ENCODE data around the gene NHLRC3.

DNA sequence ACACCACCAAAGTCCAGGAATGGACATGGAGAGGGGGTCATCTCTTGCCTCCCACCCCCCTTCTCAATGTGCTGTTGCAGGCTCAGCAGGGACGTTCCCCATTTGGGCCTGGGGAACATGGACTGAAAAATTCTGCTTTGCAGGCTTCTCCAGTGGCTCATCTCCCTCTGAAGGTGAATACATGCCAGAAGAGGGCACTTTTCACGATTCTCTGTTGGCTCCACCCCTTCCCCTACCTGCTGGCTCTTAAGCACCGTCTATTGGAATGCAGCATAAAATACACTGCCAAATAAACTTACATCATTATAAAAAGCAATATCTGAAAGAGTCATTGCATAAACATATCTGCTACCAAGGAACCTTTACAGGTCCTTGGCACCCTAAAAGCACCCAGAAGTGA lies 35.7 kb downstream of the NHLRC3 start:
- TF ChIP-seq, protein P1, sequence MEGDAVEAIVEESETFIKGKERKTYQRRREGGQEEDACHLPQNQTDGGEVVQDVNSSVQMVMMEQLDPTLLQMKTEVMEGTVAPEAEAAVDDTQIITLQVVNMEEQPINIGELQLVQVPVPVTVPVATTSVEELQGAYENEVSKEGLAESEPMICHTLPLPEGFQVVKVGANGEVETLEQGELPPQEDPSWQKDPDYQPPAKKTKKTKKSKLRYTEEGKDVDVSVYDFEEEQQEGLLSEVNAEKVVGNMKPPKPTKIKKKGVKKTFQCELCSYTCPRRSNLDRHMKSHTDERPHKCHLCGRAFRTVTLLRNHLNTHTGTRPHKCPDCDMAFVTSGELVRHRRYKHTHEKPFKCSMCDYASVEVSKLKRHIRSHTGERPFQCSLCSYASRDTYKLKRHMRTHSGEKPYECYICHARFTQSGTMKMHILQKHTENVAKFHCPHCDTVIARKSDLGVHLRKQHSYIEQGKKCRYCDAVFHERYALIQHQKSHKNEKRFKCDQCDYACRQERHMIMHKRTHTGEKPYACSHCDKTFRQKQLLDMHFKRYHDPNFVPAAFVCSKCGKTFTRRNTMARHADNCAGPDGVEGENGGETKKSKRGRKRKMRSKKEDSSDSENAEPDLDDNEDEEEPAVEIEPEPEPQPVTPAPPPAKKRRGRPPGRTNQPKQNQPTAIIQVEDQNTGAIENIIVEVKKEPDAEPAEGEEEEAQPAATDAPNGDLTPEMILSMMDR (conservative IDR thresholded peaks at IDR 0.05; ENCODE audit: low read length), result no peak
- TF ChIP-seq EZH2phosphoT487 (IDR thresholded peaks at IDR 0.05; ENCODE audit: borderline replicate concordance, low read depth, low read length), result no peak

Measured in OCI-LY7 (cell line).